Heart left ventricle (tissue), 16 donors: ENCODE results near the gene PRKAR1B. TPM values are rescaled to one million over a fixed set of nuclear protein-coding genes. Genes with fewer than 3 reads are reported as not detected.

ENCODE experiments used
- ATAC-seq, 4 donors: fragments of 200-7000 bp; cut with Tn5 transposase; one replicate each; pipeline ENCODE4 v1.9.1; 2020 to 2022; ENCODE audit warnings: moderate library complexity in 4 of 4, mild to moderate bottlenecking in 3 of 4, moderate number of reproducible peaks in 1 of 4
- DNase-seq, 5 donors: peaks; one replicate each; pipeline ENCODE4 v3.0.0-alpha.2; 2020
- H3K27ac ChIP-seq, 12 donors: fragments of 200-600 bp; sonication (generic) in 4 of 12; one replicate each; pipeline versions ENCODE4 v1.5.0 to v1.8.0; 2016 to 2022; ENCODE audit warnings: mild to moderate bottlenecking in 2 of 12
- H3K27me3 ChIP-seq, 9 donors: fragments of 200-600 bp; sonication (generic) in 2 of 9; one replicate each; pipeline versions ENCODE4 v1.5.1 to v1.8.0; 2016 to 2022; ENCODE audit warnings: mild to moderate bottlenecking in 3 of 9
- H3K36me3 ChIP-seq, 9 donors: fragments of 200-600 bp; sonication (generic) in 2 of 9; one replicate each; pipeline versions ENCODE4 v1.5.0 to v1.8.0; 2018 to 2022; ENCODE audit warnings: mild to moderate bottlenecking in 2 of 9
- H3K4me1 ChIP-seq, 12 donors: fragments of 200-600 bp; sonication (generic) in 4 of 12; one replicate each; pipeline versions ENCODE4 v1.5.0 to v1.8.0; 2016 to 2022; ENCODE audit warnings: mild to moderate bottlenecking in 3 of 12
- H3K4me3 ChIP-seq, 12 donors: fragments of 200-600 bp; sonication (generic) in 4 of 12; one replicate each; pipeline versions ENCODE4 v1.5.0 to v1.8.0; 2017 to 2022; ENCODE audit warnings: mild to moderate bottlenecking in 9 of 12, moderate library complexity in 4 of 12
- H3K9me3 ChIP-seq, 12 donors: fragments of 200-600 bp; sonication (generic) in 4 of 12; one replicate each; pipeline versions ENCODE4 v1.5.0 to v1.8.0; 2016 to 2022; ENCODE audit warnings: mild to moderate bottlenecking in 1 of 12
- POLR2A ChIP-seq, 2 donors: fragments of 450-650 bp; IDR thresholded peaks; one replicate each; pipeline ENCODE4 v1.6.1; 2017; ENCODE audit warnings: antibody characterized with exemption in 2 of 2, mild to moderate bottlenecking in 2 of 2, moderate library complexity in 2 of 2
- WGBS, 4 donors: extraction: QIAGEN DNeasy Blood & Tissue Kit in 2 of 4; methylation state at CpG; one replicate each; pipeline versions ENCODE4 v1.1.5 to v1.1.7; 2013 to 2018; 5-methylcytosine and 5-hydroxymethylcytosine counted together
- intact Hi-C, 10 donors: fragments of 100-400 bp; cut with DNase I; formaldehyde crosslinking; loops; one replicate each; pipeline versions ENCODE4 v1.11.1 to v1.14.2; 2022
- polyA plus RNA-seq, 2 donors: library from polyadenylated mRNA; stranded (reverse); fragments of 200-250 nt; gene quantifications; one replicate each; pipeline ENCODE4 v1.2.3, GENCODE V29; 2013
- total RNA-seq, 9 donors: library from RNA; depleted of rRNA in 2 of 9; stranded (reverse); fragments of >200 nt in 2 of 9; fragmentation: NEBNext Ultra II Directional in 3 of 9; extraction: Animal tissue kit (Norgen Biotek cat#: 25700) in 3 of 9; gene quantifications; one replicate each; pipeline versions ENCODE4 v1.1.0 to v1.2.4, GENCODE V29; 2016 to 2023
- TF ChIP-seq, protein P1 (sequence below), 12 donors: fragments of 200-600 bp; sonication (generic) in 4 of 12; IDR thresholded peaks; one replicate each; pipeline versions ENCODE4 v1.5.0 to v1.8.0; 2018 to 2022; ENCODE audit warnings: antibody characterized with exemption in 12 of 12, mild to moderate bottlenecking in 5 of 12
- donor health status: ischemic (EF 13 %, LVEDD 7.1; RV severe dilation, severe dysfunction).
- donor health status: healthy with polysubstance abuse.
- donor health status: DM: no; HTN: yes; CAD: no.
- donor health status: DM: no; HTN: no; CAD: no.
- donor health status: ischemic (EF 25% LVEDD 6.9; RV normal size, moderate dysfunction).
- donor health status: ischemic (EF 25% LVEDD 5.7; RV mildly dilated, moderate dysfunction).
- donor health status: healthy.
- donor health status: DM: yes; HTN: yes; CAD: no.
- donor health status: ischemic (EF 35%, LVEDD 5.7; RV mildly dilated, moderate dysfunction).
- donor health status: nonischemic (EF 11% LVEDD 7.7; RV severe dilation, severe dysfunction).
- donor health status: DM: yes; HTN: yes; CAD: no.
- donor health status: PGD.
- donor health status: ischemic (EF 29% LVEDD 5.4; RV normal size, mild dysfunction).
- donor health status: nonischemic (EF 23%, LVEDD 6.1; RV moderate dilation, normal function).

PRKAR1B gene
- total and polyA plus RNA-seq, 11 donors = 4.1 to 22.2 (median 17.9) TPM

DNA sequence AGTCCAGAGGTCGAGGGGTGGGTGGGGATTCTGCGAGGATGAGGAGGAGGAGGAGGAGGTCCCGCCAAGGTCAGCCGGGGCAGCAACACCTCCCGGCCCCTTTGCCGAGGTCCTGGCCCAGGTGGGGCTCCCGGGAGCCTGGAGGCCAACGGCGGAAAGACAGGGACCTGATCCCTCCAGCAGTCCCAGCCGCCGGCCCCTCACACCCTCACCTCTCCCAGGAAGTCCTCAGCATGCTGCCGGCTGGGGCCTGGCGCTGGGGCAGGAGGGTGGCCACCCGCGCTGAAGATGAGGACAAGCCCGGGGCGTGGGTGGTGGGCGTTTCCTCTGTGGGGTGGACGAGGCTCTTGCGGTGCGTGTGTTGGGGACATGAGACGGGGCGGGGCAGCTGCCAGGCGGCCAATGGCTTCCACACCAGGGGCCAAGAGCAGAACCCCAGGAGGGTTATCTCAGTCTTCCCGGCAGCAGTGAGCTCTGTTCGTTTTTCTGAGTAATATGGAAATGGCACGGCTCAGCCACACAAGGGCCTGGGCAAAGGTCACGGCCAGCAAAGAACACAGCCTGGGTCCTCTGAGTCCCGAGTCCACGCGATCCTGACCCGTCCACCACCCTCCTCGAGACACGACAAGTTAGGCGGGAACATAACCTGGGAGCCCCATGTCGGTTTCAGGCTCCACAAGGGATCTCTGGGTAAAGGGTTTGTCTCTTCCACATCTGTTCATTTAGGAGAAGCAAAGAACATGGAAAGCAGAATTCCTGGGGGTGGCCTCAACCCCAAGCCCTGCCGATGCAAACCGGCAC, 124.5 kb downstream of the PRKAR1B start:
- Histone ChIP-seq H3K27ac (peak overlapping the region in 11 of 12 donors; percentile 10 to 95 (median 67)), H3K36me3 (peaks cover 0 to 14% (median 0%) of the 10 kb centered on the region in 9 donors), H3K4me1 (peaks cover 0 to 54% (median 30%) of the 10 kb centered on the region in 12 donors), H3K27me3 (no peaks in the 10 kb centered on the region), H3K9me3 (no peaks in the 10 kb centered on the region), H3K4me3 (peak overlapping the region in 4 of 12 donors; percentile 17 to 39 (median 23))
- ATAC-seq = peak in 1 of 4 donors; percentile 19
- TF ChIP-seq, protein P1, sequence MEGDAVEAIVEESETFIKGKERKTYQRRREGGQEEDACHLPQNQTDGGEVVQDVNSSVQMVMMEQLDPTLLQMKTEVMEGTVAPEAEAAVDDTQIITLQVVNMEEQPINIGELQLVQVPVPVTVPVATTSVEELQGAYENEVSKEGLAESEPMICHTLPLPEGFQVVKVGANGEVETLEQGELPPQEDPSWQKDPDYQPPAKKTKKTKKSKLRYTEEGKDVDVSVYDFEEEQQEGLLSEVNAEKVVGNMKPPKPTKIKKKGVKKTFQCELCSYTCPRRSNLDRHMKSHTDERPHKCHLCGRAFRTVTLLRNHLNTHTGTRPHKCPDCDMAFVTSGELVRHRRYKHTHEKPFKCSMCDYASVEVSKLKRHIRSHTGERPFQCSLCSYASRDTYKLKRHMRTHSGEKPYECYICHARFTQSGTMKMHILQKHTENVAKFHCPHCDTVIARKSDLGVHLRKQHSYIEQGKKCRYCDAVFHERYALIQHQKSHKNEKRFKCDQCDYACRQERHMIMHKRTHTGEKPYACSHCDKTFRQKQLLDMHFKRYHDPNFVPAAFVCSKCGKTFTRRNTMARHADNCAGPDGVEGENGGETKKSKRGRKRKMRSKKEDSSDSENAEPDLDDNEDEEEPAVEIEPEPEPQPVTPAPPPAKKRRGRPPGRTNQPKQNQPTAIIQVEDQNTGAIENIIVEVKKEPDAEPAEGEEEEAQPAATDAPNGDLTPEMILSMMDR (IDR thresholded peaks at IDR 0.05) = no peak
- no peak for TF ChIP-seq POLR2A (IDR thresholded peaks at IDR 0.05)
- 72 to 86% (median 78%) methylated on average over 36 to 38 of the region's 38 CpGs for WGBS, 4 donors
- intact Hi-C loops = no loop called here
- peak in 3 of 5 donors; percentile 51 to 69 (median 56) for DNase-seq

DNA sequence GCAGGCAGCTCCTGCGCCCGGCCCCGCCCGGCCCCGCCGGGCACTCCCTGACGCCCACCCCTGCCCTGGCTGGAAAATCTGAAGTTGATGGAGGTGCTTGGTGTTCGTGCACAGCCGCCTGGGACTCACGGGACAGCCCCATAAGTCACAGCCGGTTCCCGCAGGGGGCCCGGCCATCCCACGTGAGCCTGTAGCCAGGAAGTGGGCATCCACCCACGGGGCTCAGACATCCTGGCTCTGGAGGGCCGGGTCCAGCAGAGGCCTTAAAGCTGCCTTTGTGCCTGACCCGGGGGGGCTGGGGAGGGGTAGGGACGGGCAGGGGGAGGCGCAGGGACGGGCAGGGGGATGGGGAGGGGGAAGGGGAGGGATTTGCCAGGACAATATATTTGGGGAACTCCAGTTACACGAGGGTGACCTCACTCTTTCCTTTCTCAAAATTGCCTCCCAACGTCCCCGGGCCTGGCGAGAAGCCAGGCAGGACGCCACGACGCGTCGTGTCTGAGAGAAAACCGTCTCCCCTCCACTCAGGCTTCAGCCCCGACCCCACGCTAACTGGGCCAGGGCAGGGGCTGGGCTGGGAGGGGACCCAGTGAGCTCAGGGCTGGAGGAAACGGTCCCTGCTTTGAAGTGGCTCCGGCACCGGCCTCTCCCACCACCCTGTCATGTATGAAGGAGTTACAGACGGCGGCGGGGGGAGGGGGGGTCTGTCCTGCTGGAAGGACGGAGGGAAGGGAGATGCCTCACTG, 125.3 kb downstream of the PRKAR1B start:
- 31 to 56% (median 45%) methylated on average over 6 to 39 of the region's 39 CpGs for WGBS, 4 donors

DNA sequence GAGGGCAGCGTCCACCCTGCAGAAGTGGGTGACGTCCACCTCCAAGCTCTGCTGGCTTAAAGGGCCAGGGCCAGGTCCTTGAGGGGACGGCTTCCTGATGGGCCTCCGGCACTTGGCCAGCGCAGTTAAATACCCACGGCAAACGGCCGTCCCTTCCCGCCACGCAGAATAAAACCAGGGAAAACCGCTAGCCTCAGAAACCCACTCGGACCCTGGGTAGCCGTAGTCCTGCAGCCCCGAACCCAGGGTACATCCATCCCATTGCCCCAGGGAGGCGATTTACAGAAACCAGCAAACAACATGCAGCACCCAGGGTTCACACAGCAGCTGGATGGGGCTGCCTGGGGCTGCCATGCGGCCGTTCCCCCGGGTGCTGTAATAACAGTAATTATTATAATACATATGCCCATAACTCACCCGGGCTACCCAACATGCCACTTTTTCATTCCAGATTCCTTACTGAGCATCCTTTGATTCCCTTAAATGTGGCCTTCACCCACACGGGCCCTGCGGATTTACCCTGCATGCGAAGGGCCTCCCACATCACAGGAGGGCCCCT, 126.0 kb downstream of the PRKAR1B start:
- peak overlapping the region in 7 of 12 donors; percentile 13 to 39 (median 21) for H3K4me3 ChIP-seq
- TF ChIP-seq POLR2A (IDR thresholded peaks at IDR 0.05) = no peak
- TF ChIP-seq, protein P1 (IDR thresholded peaks at IDR 0.05) = no peak
- ATAC-seq = no peak
- peak in 3 of 5 donors; percentile 11 to 51 (median 20) for DNase-seq
- WGBS, 4 donors = 81 to 86% (median 83%) methylated on average over 19 to 22 of the region's 22 CpGs
- no peaks in the 10 kb centered on the region for H3K27me3 ChIP-seq
- intact Hi-C loops = no loop called here
- peaks cover 0 to 13% (median 0%) of the 10 kb centered on the region in 9 donors for H3K36me3 ChIP-seq
- peak overlapping the region in 11 of 12 donors; percentile 7 to 95 (median 62) for H3K27ac ChIP-seq
- no peaks in the 10 kb centered on the region for H3K9me3 ChIP-seq
- H3K4me1 ChIP-seq = peaks cover 0 to 54% (median 30%) of the 10 kb centered on the region in 12 donors

More for the DNA sequence above, 125.3 kb downstream of the PRKAR1B start:
- Histone ChIP-seq H3K27ac (peak overlapping the region in 11 of 12 donors; percentile 33 to 95 (median 67)), H3K27me3 (no peaks in the 10 kb centered on the region), H3K4me3 (peak overlapping the region in 7 of 12 donors; percentile 17 to 39 (median 25)), H3K9me3 (no peaks in the 10 kb centered on the region), H3K4me1 (peaks cover 0 to 54% (median 30%) of the 10 kb centered on the region in 12 donors), H3K36me3 (peaks cover 0 to 14% (median 0%) of the 10 kb centered on the region in 9 donors)
- intact Hi-C loops = no loop called here
- peak in 3 of 4 donors; percentile 25 to 46 (median 45) for ATAC-seq
- DNase-seq = peak in 4 of 5 donors; percentile 63 to 80 (median 72)
- no peak for TF ChIP-seq POLR2A (IDR thresholded peaks at IDR 0.05)

DNA sequence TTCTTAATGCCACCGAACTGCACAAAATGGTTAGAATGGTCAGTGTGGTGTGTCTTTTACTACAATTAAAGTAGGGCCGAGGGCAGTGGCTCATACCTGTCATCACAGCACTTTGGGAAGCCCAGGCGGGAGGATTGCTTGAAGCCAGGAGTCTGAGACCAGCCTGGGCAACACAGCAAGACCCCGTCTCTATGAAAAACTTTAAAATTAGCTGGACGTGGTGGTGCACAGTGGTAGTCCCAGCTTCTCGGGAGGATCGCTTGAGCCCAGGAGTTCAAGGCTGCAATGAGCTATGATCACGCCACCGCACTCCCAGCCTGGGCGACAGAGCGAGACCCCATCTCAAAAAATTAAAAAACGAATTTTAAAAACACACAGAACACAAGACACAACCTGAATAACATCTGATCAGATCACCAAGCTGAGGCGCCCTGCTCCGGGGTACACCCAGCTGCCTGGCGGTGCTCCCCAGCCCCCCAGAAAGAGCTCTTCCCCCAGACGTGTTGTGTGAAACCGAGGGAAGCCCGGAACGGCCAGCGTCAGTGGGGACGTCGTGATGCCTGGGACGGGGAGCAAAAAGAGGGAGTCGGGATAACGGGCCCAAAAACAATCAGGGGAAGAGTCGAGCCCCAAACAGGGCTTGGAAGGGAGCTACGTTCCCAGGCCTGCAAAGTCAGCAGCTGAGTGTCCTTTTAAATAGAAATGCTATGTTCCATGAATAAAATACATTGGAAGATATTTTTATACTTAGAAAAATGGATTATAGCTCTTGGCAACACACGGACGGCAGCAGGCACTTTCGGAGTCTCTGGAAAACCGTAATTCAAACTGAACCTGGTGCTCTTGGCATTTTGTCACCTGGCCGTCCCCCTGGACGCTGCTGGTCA, 126.7 kb downstream of the PRKAR1B start:
- H3K4me1 ChIP-seq = peaks cover 0 to 46% (median 30%) of the 10 kb centered on the region in 12 donors
- ATAC-seq (no peak), DNase-seq (peak in 3 of 5 donors; percentile 10 to 52 (median 13))
- H3K36me3 ChIP-seq = peaks cover 0 to 6% (median 0%) of the 10 kb centered on the region in 9 donors
- TF ChIP-seq, protein P1 (IDR thresholded peaks at IDR 0.05) = no peak
- no peak for TF ChIP-seq POLR2A (IDR thresholded peaks at IDR 0.05)
- no peaks in the 10 kb centered on the region for H3K27me3 ChIP-seq
- H3K9me3 ChIP-seq = peaks cover 0 to 3% (median 0%) of the 10 kb centered on the region in 12 donors
- no peak overlapping the region for H3K4me3 ChIP-seq
- intact Hi-C loops = no loop called here
- WGBS, 4 donors = 91 to 94% (median 93%) methylated on average over 33 of the region's 33 CpGs
- H3K27ac ChIP-seq = peak overlapping the region in 5 of 12 donors; percentile 7 to 95 (median 62)
